Measurements from ENCODE around the gene S100A7A.

- no peak for TF ChIP-seq REST (tag by site-specific recombination; IDR thresholded peaks at IDR 0.05)
- TF ChIP-seq ZNF114 (tag by site-specific recombination; IDR thresholded peaks at IDR 0.05), result no peak
- 0 out of 2 replicates have a peak, but pooled peaks have one; percentile 11 for TF ChIP-seq CTCF (tag by site-specific recombination; IDR thresholded peaks at IDR 0.05)
These were observed 11.6 kb upstream of the S100A7A start for GRCh38 chr1:153404768-153405167.

All from HEK293 (cell line).